HG03066 (cell line): ENCODE measurements around the gene RAI14.
"Not testable (repeated sequence)": the region's sequence is repeated elsewhere in the genome, so short reads cannot be mapped to it uniquely, and the experiment has no call there.

ENCODE experiments used
- ATAC-seq: cut with Tn5 transposase; IDR thresholded peaks from one replicate; pipeline ENCODE4 v1.9.1; 2021; ENCODE audit warnings: low read depth; ENCODE audit not compliant: unreplicated experiment

The RAI14 gene

DNA sequence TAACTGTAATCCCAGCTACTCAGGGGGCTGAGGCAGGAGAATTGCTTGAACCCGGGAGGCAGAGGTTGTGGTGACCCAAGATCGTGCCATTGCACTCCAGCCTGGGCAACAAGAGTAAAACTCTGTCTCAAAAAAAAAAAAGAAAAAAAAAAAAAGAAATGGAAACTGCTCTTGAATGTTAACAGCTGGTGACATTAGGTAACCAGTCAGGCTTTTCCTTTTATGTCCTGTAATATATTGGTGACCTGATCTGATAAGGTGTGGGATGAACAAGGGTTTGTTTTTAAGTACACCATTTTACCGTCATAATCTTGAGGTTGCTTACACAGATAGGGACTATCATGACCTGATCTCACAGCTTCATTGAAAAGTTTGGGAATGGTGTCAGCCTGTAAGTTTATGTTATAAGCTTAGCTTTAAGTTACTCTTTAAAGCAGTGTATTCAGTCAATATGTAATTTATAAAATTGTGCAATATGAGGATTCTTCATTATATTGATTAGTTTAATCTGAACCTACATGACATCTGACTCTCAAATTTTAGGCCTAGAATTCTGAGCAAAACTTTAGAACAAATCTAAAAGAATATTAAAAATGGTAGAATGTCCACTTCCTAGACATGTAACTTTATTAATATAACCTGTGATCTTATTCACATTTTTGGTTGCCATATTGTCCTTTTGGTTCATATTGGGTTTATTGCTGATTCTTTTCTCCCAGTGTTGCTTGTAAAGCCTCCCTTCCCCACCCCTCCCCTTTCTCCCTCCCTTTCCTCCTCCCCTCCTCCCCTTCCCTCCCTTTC, 41.4 kb downstream of the RAI14 start:
- ATAC-seq = no peak

DNA sequence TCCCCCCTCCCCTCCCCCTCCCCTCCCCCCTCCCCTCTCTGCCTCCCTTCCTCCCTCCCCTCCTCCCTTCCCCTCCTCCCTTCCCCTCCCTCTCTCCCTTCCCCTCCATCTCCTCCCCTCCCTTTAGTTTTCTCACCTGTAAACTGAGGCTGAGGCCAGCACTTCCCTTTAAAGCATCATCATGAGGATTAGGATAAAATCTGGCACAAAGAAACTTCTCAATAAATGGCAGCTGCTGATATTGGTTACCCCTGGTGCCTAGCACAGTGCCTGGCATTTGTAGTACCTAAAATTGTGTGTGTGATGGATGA, 41.9 kb downstream of the RAI14 start:
- ATAC-seq = no peak

DNA sequence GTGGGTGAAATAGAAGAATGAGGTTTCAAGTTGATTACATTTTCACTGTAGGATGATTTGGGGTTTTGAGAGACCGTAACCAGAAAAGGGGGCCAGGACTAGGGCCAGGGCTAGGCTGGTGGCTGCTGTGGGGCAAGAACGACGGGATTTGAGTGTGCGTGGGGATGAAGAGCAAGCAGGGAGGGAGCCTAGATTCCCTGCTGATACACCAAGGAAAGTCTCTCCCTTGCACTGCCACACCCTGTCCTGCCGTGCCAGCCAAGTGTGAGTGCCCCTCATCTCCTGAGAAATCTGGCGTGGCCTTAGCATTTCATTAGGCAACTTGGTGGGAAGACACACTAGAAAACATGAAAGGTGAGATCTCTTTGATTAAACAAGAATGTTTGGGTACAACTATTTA, 42.6 kb downstream of the RAI14 start:
- no peak for ATAC-seq

DNA sequence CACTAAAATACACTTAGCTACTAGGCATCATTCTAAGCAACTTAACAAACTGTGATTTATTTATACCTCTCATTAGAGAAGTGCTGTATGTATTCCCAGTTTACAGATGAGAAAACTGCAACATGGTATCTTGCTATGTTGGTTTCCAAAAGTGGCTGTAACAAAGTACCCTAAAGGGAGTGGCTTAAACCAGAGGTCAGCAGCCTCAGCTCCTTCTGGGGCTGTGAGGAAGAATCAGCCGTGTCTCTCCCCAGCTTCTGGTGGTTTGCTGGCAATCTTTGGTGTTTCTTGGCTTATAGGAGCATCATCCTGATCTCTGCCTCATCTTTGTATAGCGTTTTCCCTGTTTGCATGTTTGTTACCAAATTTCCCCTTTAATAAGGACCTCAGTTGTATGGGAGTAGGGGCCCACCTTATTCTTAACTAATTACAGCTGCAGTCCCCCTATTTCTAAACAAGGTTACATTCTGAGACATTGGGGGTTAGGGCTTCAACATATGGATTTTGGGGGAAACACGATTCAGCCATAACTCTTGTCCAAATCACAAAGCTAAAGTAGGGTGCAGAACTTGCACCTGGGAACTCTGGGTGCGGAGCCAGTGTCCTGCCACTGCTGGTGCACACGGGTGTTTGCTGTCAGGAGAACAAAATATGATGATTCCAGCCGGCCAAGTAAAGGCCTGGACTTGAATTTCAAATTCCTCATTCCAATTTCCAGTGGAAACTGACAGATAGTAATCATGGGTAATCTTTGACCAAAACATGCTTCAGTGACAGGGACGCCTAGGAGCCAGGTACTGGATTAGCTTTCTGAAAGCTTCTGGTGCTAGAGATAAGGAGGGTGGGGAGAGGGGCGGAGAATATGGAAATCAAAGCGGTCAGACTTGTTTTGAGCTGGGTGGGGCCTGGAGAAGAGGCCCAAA, 43.3 kb downstream of the RAI14 start:
- no peak for ATAC-seq

DNA sequence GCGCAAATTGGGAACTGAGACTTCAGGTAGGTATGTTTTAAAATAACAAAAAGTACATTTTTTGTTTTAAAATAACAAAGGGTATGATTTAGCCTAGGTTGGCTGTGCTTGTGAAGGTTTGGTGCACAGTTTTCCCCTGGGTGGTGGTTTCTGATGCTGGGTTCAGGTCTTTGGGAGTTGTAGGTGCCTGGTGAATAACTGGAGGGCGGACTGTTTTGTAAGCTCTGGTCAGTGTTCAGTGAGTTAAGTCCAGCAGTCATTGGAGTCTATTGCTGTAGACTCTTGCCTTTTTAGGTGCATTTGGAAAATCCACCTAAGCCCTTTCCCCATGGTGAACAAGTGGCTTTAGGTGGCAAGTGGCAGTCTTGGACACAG, 43.9 kb downstream of the RAI14 start:
- no peak for ATAC-seq

DNA sequence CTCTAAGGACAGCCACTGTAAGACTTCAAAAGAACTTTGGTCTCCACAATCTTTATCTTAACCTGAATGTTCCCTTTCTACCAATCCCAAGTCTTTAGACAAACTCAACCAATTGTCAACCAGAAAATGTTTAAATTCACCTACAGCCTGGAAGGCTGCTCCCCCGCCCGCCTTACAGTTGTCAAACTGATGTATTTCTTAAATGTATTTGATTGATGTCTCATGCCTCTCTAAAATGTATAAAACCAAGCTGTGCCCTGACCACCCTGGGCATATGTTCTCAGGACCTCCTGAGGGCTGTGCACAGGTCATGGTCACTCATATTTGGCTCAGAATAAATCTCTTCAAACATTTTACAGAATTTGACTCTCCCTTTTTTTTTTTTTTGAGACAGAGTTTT, 45.3 kb downstream of the RAI14 start:
- not testable (repeated sequence) for ATAC-seq

DNA sequence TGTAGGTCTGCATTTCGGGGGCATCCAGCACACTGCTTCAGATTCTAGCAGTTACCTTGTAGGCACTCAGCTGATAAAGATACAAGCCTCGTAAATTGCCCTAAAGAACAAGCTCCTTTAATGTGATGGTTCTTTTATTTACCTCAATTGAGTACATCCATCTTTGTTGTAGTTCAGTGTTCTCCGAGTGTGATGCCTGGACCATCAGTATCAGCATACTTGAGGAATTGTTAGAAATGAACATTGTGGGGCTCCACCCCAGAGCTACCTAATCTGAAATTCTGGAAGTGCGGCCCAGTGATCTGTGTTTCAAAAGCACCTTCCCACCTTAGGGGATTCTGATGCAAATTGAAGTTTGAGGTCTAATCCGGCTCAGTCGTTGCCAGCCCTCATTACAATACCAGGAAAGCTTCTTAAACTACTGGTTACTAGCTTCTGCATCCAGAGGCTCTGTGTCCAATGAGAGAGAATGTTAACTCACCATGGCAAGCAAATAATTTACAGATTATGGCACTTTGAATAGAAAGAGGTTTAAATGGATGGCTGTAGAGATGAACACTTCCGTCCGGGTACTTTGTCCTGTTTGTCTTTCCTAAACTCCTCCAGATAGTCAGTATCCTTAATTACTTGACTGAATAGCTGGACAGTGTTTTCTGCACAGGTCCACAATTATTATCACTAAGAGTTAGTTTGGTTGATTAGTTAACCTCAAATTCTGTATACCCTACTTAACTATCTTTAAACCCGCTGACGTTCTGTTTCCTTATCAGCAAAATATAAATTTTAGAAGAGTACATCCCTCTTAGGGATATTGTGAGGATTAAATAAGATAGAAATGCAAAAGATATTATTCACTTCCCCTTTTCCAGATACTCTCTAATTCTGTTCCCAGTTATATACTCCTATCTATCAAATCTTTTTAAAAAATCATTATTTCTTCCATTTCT, 47.9 kb downstream of the RAI14 start:
- ATAC-seq = no peak

DNA sequence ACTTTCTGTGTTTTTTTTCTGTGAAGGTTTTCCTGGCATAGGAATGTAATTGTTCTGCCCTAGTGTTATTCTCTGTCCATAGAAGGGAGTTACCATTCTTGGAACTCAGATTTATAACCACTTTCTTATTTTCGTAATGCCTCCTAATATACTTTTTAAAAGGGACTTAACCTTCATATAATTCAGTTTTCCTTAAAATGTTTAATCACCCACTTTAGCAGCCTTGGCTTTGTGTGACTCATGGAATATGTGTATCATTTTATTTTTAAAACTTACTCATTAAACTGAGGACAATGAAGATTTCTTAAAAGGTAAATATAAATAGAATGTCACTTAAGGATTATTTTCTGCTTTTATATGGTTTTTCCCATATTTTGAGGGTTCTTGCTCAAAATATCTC, 50.0 kb downstream of the RAI14 start:
- no peak for ATAC-seq

DNA sequence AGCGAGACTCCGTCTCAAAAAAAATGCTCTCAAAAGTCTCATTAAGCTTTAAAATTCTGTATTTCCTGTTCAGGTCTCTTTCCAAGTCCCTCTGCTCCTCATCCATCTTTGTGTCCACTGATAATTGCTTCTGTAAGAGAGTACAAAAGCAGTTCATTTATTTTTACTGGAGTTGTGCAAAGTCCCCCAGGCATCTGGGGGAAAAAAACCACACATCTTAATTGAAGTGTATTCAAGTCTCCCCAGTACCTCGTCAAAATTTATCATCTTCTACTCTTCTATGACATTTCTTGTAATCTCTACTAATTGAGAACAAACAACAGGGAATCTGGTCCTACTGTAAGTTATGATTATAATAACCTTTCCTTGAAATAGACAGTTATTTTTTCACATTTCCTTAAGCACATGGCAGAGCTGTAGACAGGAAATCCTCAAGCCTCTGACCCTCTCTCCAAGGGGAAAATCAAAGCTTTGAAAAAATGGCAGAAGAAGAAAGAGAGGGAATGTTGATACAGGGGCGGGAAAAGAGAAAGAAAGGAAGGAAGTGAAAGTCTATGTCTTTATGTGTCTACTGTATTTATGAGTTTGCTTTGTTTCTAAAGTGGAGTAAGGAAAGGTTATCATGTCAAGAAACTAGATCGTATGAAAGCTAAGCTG, 51.5 kb downstream of the RAI14 start:
- ATAC-seq = no peak

DNA sequence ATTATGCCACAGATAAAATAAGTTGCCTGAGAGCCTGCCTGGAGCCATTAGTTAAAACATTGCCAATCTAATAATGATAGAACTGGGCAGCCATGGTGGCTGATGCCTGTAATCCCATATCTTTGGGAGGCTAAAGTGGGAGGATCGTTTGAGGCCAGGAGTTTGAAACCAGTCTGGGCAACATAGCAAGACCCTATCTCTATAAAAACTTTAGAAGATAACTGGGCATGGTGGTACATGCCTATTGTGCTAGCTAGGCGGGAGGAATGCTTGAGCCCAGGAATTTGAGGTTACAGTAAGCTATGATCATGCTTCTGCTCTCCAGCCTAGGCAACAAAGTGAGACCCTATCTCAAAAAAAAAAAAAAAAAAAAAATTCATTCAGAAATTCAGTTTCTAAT, 52.6 kb downstream of the RAI14 start:
- no peak for ATAC-seq

DNA sequence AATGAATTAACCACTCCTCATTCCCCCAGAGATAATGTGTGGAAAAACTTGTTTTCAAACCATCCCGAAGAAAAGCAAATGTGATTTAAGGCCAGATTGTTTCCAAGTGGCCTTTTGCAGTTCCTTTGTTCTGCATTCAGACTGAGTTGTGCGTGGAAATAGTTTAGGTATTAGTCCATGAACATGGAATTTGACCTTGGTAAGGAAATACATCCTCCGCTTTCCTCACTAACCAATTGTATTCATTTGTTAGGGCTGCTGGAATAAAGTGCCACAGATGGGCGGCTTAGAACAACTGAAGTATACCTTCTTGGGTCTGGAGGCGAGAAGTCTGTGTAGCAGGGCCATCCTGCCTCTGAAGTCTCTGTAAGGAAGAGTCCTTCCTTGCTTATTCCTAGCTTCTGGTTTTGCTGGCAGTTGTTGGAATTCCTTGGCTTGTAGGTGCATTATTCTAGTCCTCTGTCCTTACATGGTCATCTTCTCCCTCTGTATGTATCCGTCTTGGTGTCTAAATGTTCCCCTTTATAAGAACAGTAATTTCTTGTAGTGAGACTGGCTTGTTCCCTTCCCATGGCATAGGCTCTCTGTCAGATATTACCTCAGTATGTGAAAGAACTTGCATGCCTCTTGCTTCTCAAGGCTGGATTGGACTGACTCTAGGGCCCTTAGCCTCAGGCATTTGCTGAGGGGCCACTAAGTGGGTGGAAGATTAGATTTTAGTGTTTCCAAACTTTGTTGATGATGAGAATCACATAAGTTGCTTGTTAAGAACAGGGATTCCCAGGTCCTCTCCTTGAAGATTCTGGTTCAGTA, 53.9 kb downstream of the RAI14 start:
- ATAC-seq = no peak

DNA sequence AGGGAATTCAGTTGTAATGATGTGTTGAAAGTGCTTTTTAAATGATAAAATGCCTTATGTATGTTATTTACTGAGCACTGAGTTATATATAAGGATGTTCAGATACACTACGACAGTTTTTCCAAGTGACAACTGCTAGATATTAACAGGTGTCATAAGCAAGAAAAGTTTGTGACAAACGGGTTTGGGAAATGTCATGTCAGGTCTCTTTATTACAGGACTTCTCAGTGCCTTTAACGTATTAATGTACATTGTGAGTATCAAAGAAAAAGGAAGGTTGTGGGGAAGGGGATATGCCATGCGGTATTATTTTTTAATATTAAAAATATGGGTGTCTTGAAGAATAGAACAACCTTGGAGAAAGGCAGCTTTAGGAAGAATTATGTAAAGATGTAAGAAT, 56.4 kb downstream of the RAI14 start:
- no peak for ATAC-seq

DNA sequence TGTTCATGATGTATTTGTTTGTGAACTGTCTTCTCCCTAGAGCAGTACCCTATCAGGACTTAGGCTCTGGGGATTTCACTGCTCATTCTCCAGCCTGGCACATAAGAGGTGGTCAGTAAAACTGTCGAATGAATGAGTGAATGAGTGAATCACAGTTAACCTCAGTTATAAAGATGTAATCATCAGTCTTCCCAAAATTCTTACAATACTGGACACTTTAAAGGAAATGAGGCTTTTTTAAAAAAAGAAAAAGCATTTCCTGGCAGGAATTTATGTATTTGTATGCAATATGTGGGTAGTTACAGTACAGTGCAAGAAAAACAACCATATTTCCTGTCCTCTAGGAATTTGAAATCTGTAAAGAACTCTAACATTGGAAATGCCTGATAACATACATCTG, 59.6 kb downstream of the RAI14 start:
- no peak for ATAC-seq

DNA sequence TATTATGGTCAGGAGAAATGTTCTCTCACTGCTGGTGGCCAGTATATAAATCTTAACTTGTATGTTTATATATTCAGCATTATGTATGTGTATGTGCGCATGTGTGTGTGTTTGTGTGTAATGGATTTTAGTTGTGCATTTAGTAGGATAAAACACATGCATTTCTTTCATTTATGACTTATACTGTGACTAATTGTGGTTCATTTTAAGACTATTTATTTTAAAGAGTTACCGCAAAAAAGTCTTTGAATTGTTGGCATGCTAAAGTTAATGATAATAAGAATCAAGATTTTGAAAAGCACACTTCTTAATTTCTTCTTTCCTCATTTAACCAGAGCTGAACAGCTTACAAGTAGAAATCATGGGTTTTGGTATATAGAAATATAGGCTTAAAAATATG, 60.9 kb downstream of the RAI14 start:
- no peak for ATAC-seq

DNA sequence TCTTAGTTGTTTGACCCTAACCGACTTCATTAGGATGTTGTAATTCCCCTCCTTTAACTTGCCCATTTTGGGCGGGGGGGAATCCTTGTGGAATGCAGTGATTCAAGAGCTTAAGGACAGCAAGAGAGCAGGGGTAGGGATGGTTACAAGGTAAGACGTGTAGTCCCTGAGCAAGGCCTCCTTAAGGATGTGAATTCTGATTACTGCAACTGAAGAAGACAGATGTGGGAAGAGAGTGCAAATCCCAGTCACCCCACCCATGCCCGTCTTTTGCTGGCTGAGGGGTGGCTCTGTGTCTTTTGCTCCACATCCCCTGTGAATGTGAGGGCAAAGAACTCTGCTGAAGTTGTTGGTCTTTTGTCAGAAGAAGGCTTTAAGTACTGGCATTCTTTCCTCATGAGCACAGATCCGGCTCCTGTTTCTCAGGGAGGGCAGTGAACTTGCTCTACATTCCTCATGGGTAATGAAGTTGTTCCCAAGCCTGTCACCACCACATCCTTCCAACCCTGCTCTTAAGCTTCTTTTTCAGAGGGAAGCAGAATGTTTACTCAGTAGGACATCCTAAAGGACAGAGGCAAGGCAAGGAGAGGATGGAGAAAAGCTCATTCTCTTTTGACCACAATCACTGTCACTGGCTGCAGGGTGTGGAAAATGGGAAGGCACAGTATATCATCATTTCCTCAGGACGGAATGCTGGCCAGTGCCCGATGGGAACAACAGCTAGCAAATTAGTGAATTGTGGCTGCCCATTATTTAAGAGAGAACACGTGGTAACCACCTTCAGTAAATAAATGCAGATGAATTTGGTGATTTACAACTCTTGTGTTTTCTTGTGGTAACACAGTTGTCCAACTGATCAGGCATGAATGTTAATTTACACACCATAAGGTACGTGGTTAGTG, 61.5 kb downstream of the RAI14 start:
- ATAC-seq = no peak

DNA sequence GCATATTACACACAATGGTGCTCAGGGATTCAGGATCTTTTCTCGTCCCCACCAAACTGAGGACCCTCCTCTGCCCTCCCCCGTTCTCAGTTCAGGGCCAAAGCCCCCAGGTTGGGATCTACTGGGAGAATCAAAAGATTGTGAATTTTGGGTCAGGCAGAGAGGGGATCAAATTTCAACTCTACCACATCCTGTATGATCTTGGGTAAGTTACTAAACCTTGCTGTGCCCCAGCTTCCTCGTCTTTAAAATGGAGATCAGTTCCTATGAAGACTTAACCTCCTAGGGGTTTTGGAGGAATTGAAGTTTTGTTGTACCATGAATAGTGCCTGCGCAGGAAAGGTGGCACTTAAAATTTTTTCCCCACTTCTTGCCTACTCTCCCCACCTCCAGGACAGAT, 62.4 kb downstream of the RAI14 start:
- no peak for ATAC-seq

DNA sequence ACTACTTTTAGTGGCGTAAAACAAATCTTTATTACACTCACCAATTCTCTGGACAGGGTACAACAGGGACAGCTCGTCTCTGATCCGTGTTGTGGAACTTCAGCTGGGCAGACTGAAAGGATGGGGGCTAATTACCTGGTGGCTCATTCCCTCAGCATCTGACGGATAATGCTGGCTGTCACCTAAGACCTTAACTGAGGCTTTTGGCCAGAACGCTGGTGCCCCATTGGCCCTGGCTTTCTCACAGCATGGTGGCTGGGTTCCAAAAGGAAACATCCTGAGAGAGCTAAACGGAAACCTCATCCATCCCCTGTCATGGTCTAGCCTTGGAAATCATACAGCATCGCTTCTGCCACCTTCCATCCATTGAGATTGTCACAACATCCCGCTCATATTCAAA, 62.9 kb downstream of the RAI14 start:
- no peak for ATAC-seq

DNA sequence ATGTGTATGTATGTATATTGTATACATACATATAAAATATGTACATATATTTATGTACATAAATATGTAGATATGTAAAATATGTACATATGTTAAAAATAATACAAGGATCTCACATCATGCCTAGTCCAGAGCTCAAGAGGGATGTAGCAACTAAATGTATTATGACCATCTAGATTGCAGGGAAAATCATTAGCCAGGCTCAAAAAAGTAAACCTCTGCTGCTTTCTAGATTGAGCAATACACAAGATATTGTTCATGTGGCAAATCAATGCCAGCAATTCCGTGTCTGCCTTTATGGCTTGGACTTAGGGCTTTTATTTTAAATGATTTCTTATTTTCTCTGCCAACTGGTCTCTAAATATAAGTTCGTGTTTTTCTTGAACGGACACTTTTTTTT, 65.2 kb downstream of the RAI14 start:
- no peak for ATAC-seq

DNA sequence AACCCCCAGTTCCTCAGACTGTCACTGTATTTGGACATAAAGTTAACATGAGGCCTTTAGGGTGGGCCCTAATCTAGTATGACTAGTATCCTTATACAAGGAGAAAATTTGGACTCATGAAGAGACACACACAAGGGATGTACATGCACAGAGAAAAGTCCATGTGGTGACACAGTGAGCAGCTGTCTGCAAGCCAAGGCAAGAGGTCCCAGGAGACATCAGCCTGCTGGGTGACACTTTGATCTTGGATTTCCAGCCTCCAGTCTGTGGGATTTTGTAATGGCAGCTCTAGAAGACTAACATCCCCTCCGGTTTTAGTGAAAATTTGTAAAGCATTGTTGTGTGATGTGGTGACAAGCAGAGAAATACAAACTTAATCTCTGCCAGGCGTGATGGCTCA, 66.1 kb downstream of the RAI14 start:
- no peak for ATAC-seq
